ENCODE results near the gene TSPO2.
"Not testable (repeated sequence)": the region's sequence is repeated elsewhere in the genome, so short reads cannot be mapped to it uniquely, and the experiment has no call there.

Gene TSPO2

GRCh38 chr6:41042226-41043055 lies at the start of gene TSPO2:
Gene TSPO2, plus strand, starts transcription at chr6:41042467. Its CDS starts 519 bp downstream, at chr6:41042986.
- DNase-seq (ENCODE audit: low spot score): no peak

GRCh38 chr6:40992746-40993145 lies 49.5 kb upstream of the TSPO2 start:
- DNase-seq (ENCODE audit: low spot score): no peak

- no peak for DNase-seq (ENCODE audit: low spot score)
Observed at GRCh38 chr6:40996591-40997233, 45.6 kb upstream of the TSPO2 start.

GRCh38 chr6:40997234-40997957 lies 44.9 kb upstream of the TSPO2 start:
- no peak for DNase-seq (ENCODE audit: low spot score)

- DNase-seq (ENCODE audit: low spot score): no peak
Observed at GRCh38 chr6:40998661-40999060, 43.6 kb upstream of the TSPO2 start.

- peak; percentile 52 for DNase-seq (ENCODE audit: low spot score)
Observed at GRCh38 chr6:40999569-40999968, 42.7 kb upstream of the TSPO2 start.

GRCh38 chr6:41000248-41000647 lies 42.0 kb upstream of the TSPO2 start:
- DNase-seq (ENCODE audit: low spot score): no peak

- no peak for DNase-seq (ENCODE audit: low spot score)
Observed at GRCh38 chr6:41002168-41002567, 40.1 kb upstream of the TSPO2 start.

- peak; percentile 27 for DNase-seq (ENCODE audit: low spot score)
Observed at GRCh38 chr6:41006217-41006616, 36.0 kb upstream of the TSPO2 start.

GRCh38 chr6:41006980-41007379 lies 35.3 kb upstream of the TSPO2 start:
- not testable (repeated sequence) for DNase-seq (ENCODE audit: low spot score)

- DNase-seq (ENCODE audit: low spot score): no peak
Observed at GRCh38 chr6:41008011-41008410, 34.3 kb upstream of the TSPO2 start.

- DNase-seq (ENCODE audit: low spot score): no peak
Observed at GRCh38 chr6:41009669-41010068, 32.6 kb upstream of the TSPO2 start.

GRCh38 chr6:41011673-41012072 lies 30.6 kb upstream of the TSPO2 start:
- DNase-seq (ENCODE audit: low spot score): no peak

GRCh38 chr6:41013466-41014153 lies 28.7 kb upstream of the TSPO2 start:
- no peak for DNase-seq (ENCODE audit: low spot score)

- DNase-seq (ENCODE audit: low spot score): no peak
Observed at GRCh38 chr6:41014780-41015179, 27.5 kb upstream of the TSPO2 start.

- not testable (repeated sequence) for DNase-seq (ENCODE audit: low spot score)
Observed at GRCh38 chr6:41015860-41016259, 26.4 kb upstream of the TSPO2 start.

- DNase-seq (ENCODE audit: low spot score): no peak
Observed at GRCh38 chr6:41017663-41018062, 24.6 kb upstream of the TSPO2 start.

- no peak for DNase-seq (ENCODE audit: low spot score)
Observed at GRCh38 chr6:41021832-41022231, 20.4 kb upstream of the TSPO2 start.

GRCh38 chr6:41022294-41022693 lies 20.0 kb upstream of the TSPO2 start:
- no peak for DNase-seq (ENCODE audit: low spot score)

GRCh38 chr6:41023114-41023513 lies 19.2 kb upstream of the TSPO2 start:
- no peak for DNase-seq (ENCODE audit: low spot score)

GRCh38 chr6:41025966-41026530 lies 16.2 kb upstream of the TSPO2 start:
- DNase-seq (ENCODE audit: low spot score): no peak

- no peak for DNase-seq (ENCODE audit: low spot score)
Observed at GRCh38 chr6:41027241-41027640, 15.0 kb upstream of the TSPO2 start.

All from germinal center (tissue), 1 donor.